NT2/D1 (cell line): ENCODE data around the gene TTC22.

ENCODE experiments used
- DNase-seq: peaks from one replicate; pipeline ENCODE4 v3.0.0-alpha.2; 2011; ENCODE audit warnings: low read depth, low spot score
- H3K27me3 ChIP-seq: 2 replicates; pipeline ENCODE4 v1.6.0; 2011; ENCODE audit warnings: mild to moderate bottlenecking; ENCODE audit not compliant: insufficient read length, insufficient read depth
- H3K36me3 ChIP-seq: 2 replicates; pipeline ENCODE4 v1.6.1; 2011; ENCODE audit warnings: mild to moderate bottlenecking, low read length, mixed read lengths; ENCODE audit not compliant: insufficient read depth, insufficient read length
- H3K4me1 ChIP-seq: 2 replicates; pipeline ENCODE4 v1.5.1; 2011; ENCODE audit not compliant: insufficient read depth, insufficient read length
- H3K4me3 ChIP-seq: 2 replicates; pipeline ENCODE4 v1.5.1; 2011; ENCODE audit warnings: low read depth; ENCODE audit not compliant: insufficient read length
- H3K9ac ChIP-seq: 2 replicates; pipeline ENCODE4 v1.6.0; 2011; ENCODE audit warnings: low read depth; ENCODE audit not compliant: insufficient read length
- H3K9me3 ChIP-seq: 2 replicates; pipeline ENCODE4 v1.5.1; 2011; ENCODE audit warnings: mild to moderate bottlenecking, low read length; ENCODE audit not compliant: insufficient read depth
- SUZ12 ChIP-seq: IDR thresholded peaks from 2 replicates; pipeline ENCODE4 v1.6.1; 2011; ENCODE audit not compliant: insufficient read length, insufficient read depth; ENCODE audit errors: extremely low read depth
- YY1 ChIP-seq: IDR thresholded peaks from 2 replicates; pipeline ENCODE4 v1.6.1; 2011; ENCODE audit not compliant: insufficient read length, insufficient read depth
- ZNF274 ChIP-seq: IDR thresholded peaks from 2 replicates; pipeline ENCODE4 v1.6.1; 2011; ENCODE audit warnings: mild to moderate bottlenecking, low read depth, low read length

The TTC22 gene

DNA sequence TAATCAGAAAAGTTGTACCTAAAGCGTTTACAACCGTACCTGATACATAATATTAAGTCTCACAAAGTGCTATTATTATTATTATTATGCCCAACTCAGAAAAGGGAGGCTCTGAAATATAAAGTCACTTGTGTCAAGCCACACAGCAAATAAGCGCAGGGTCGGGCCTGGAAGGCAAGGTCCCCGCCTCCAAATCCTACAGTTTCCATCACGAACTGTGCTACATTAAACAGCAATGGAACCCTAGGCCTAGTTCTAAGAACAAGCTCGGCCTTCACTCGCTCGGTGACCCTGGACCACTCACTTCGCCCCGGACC lies 37.3 kb downstream of the TTC22 start:
- no peak for DNase-seq
- Histone ChIP-seq H3K36me3 (peaks cover 12% of the 10 kb centered on the region), H3K27me3 (no peaks in the 10 kb centered on the region), H3K9me3 (no peaks in the 10 kb centered on the region), H3K4me1 (peaks cover 5% of the 10 kb centered on the region), H3K4me3 (peak overlapping the region; percentile 99), H3K9ac (peak overlapping the region; percentile 99)
- TF ChIP-seq SUZ12 (no peak), YY1 (no peak), ZNF274 (no peak)

DNA sequence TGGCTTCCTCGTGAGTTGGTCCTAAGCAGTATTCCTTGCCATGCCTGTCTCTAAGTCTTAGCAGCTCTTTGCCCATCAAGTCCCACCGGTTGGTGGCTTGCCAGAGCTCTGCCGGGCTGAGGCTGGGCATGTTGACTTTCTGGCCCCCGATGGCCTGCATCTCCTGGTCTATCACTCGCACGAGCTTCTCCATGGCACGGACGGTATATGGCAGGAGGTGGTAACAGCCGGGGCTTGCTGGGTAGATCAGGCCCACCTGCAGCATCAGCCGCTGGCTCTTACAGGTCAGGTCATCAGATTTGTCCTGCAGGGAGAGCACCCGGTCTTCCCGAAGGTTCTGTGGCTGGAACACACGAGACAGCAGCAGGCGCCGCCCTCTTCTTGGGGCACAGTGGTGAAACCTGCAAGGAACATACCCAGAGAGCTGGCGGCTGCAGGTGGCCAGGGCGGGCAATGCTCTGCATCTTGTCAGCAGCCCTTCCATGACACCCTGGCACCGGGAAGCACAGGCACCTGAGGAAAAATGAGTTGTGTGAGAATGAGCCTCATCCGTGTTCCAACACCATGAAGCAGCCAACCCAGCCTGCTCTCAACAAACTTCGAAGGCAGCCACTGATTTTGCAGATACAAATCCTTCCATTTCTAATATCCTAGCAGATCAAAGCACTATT lies 42.3 kb downstream of the TTC22 start:
- no peak overlapping the region for H3K9ac ChIP-seq
- no peaks in the 10 kb centered on the region for H3K27me3 ChIP-seq
- peaks cover 2% of the 10 kb centered on the region for H3K4me1 ChIP-seq
- no peak for TF ChIP-seq SUZ12
- no peak for TF ChIP-seq YY1
- no peak for TF ChIP-seq ZNF274
- H3K36me3 ChIP-seq, result peaks cover 41% of the 10 kb centered on the region
- H3K4me3 ChIP-seq, result no peak overlapping the region
- H3K9me3 ChIP-seq, result no peaks in the 10 kb centered on the region
- DNase-seq, result no peak

DNA sequence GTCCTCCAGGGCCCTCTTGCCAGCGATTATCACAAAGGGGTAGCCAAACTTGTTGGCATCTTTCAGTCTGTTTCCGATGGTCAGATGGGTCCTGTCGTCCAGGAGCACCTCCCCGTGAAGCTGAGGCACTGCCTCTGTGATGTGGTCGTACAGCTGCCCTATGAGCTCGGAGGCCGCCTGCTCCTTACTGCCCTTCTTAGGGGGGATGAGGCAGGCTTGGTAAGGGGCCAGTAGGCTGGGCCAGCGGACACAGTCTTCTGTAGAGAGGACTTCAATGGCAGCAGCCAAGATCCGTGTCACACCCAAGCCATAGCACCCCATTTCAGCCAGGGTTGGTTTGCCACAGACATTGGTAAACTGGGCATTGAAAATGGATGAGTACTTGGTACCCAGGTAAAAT lies 43.3 kb downstream of the TTC22 start:
- H3K4me3 ChIP-seq, result no peak overlapping the region
- peaks cover 2% of the 10 kb centered on the region for H3K4me1 ChIP-seq
- TF ChIP-seq SUZ12, result no peak
- no peak for TF ChIP-seq ZNF274
- TF ChIP-seq YY1, result no peak
- no peak for DNase-seq
- H3K9me3 ChIP-seq, result no peaks in the 10 kb centered on the region
- no peak overlapping the region for H3K9ac ChIP-seq
- peaks cover 39% of the 10 kb centered on the region for H3K36me3 ChIP-seq
- H3K27me3 ChIP-seq, result no peaks in the 10 kb centered on the region

DNA sequence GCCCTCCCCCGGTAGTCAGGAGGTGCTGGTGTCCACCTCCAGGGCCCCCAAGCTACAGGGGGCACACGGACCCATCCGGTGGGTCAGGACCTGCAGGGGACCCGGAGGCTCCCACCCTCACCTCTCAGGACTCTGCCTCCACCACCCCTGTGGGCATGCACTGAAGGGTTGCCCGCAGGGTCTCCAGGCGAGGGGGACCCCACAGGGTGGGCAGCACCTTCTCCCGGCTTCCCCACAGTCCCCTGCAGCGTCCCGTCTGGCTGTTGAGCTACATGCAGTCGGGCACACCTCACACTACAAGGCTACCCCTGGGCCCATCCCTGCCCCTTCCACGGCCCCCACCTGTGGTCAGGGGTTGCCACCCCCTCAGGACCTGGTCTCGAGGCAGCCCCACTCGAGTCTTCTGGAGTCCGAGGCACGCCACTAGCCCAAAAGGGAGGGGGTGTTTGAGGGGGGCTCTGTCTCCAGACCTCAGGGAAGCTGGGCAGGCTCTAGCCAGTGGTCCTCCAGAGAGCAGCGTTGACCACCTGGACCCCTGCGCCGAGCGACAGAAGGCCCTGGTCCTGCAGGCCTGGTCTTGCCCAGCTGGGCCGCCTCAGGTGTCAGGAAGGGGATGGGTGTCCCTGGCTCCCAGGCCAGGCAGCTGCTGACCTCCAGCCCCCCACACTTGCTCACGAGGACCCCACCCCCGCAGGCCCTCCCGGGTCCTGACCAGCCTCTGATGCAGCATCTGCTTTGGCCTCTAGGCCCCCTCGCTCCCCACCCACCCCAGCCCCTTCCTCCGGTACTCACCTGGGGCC lies 46.4 kb downstream of the TTC22 start:
- H3K4me1 ChIP-seq, result peaks cover 2% of the 10 kb centered on the region
- peaks cover 37% of the 10 kb centered on the region for H3K36me3 ChIP-seq
- no peak overlapping the region for H3K9ac ChIP-seq
- TF ChIP-seq SUZ12 (no peak), ZNF274 (no peak), YY1 (no peak)
- no peak overlapping the region for H3K4me3 ChIP-seq
- no peaks in the 10 kb centered on the region for H3K27me3 ChIP-seq
- DNase-seq, result no peak
- no peaks in the 10 kb centered on the region for H3K9me3 ChIP-seq

DNA sequence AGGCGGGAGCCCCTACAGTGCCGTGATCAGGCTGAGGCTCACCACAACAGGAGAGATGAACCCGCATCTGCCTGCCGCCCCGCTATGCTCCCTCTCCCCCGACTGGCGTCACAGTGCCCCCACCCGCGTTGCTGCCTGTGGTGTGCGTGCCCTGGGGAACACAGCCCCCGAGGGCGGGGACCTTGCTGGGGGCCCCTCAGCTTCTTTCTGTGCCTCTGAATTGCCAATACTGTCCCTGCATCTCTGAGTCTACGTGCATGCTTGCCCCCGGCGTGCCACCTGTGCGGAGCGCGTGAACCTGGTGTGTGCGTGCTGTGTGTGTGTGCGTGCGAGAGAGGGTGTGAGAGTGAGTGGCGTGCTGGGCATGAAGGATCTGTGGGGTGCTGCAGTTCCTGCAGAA lies 47.1 kb downstream of the TTC22 start:
- H3K4me1 ChIP-seq, result peaks cover 2% of the 10 kb centered on the region
- TF ChIP-seq SUZ12, result no peak
- TF ChIP-seq YY1, result no peak
- no peak for TF ChIP-seq ZNF274
- H3K36me3 ChIP-seq, result peaks cover 31% of the 10 kb centered on the region
- H3K9me3 ChIP-seq, result no peaks in the 10 kb centered on the region
- DNase-seq, result no peak
- peaks cover 3% of the 10 kb centered on the region for H3K27me3 ChIP-seq
- H3K4me3 ChIP-seq, result no peak overlapping the region
- H3K9ac ChIP-seq, result no peak overlapping the region

DNA sequence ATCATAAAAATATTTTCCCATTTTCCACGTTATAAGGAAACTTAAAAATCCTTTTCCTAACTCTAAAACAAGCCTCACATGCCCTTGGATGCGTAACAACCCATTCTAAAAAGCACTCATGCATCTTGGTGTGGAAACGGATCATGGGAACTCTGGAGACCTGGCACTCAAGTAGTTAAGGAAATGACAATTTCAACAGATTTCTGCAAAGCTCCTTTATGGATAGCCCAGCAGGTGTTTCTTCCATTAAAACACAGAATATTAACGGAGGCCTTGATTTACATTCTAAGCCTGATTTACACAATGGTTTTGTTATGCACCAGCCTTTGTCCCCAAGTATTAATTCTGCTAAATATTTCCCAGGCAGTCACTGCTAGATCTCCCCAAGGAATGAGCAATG lies 49.7 kb downstream of the TTC22 start:
- Histone ChIP-seq H3K36me3 (peaks cover 5% of the 10 kb centered on the region), H3K4me3 (no peak overlapping the region), H3K27me3 (peaks cover 6% of the 10 kb centered on the region), H3K9me3 (no peaks in the 10 kb centered on the region), H3K4me1 (peaks cover 2% of the 10 kb centered on the region), H3K9ac (no peak overlapping the region)
- TF ChIP-seq SUZ12, result no peak
- no peak for DNase-seq

DNA sequence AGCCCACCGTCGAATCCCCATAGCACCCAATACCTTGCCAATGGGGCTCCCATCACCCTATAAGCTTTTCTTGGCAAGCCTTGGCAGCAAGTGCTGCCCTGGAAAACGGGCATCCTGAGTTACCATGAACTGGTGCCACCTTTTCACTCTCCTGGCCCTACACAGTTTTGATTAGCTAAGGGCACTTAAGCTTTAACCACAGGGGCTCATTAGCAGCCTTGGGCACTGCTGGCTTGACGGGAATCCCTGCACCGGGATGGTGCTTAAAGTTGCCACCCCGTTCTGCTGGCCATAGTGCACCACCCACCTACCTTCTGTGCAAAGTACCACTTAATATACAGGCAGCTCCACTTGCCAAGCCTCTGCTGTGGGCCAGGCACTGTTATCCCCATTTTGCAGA lies 50.5 kb downstream of the TTC22 start:
- no peak for DNase-seq
- H3K9ac ChIP-seq, result no peak overlapping the region
- TF ChIP-seq ZNF274 (no peak), SUZ12 (no peak), YY1 (no peak)

More for the DNA sequence above, 50.5 kb downstream of the TTC22 start:
- no peaks in the 10 kb centered on the region for H3K9me3 ChIP-seq
- peaks cover 6% of the 10 kb centered on the region for H3K27me3 ChIP-seq
- H3K4me1 ChIP-seq, result peaks cover 2% of the 10 kb centered on the region
- no peaks in the 10 kb centered on the region for H3K36me3 ChIP-seq
- no peak overlapping the region for H3K4me3 ChIP-seq
